GM21737 (cell line): ENCODE results near the gene TEX51.

Source experiments
- ATAC-seq: cut with Tn5 transposase; IDR thresholded peaks from one replicate; pipeline ENCODE4 v1.9.1; 2021; ENCODE audit warnings: mild to moderate bottlenecking, moderate library complexity; ENCODE audit not compliant: unreplicated experiment

Gene TEX51

DNA sequence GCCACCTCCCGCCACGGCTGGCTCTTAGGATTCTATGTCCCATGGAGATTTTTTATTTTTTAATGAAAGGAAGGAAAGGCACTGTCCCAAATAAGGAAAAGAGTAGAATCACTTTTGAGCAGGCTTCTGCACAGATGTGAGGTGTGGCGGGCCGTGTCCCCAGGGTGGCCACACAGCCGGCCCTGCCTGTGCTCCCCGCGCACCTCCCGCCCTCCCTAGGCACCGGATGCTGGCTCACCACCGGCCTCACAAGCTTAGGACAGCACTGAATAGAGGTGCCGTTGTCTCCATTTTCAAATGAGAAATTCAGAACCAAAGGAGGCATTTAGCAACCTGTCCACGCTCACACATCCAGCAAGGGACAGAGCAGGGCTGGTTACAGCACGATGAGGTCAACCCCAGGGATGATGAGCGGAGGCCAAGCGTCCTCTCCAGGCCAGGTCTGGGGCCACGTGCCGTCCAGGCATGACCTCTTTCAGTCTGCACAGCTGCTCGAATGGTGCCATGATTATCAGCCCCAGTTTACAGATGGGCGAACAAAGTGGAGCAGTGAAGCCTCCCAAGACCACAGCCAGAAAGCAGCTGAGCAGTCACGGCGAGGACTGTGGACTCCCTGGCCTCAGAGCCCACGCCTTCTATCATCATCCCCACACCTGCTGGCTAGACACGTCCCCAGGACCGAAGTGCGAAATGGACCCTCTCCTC is 20.7 kb upstream of the TEX51 start:
- no peak for ATAC-seq

GRCh38 chr2:126878601-126879000 is 20.1 kb upstream of the TEX51 start:
- no peak for ATAC-seq

DNA sequence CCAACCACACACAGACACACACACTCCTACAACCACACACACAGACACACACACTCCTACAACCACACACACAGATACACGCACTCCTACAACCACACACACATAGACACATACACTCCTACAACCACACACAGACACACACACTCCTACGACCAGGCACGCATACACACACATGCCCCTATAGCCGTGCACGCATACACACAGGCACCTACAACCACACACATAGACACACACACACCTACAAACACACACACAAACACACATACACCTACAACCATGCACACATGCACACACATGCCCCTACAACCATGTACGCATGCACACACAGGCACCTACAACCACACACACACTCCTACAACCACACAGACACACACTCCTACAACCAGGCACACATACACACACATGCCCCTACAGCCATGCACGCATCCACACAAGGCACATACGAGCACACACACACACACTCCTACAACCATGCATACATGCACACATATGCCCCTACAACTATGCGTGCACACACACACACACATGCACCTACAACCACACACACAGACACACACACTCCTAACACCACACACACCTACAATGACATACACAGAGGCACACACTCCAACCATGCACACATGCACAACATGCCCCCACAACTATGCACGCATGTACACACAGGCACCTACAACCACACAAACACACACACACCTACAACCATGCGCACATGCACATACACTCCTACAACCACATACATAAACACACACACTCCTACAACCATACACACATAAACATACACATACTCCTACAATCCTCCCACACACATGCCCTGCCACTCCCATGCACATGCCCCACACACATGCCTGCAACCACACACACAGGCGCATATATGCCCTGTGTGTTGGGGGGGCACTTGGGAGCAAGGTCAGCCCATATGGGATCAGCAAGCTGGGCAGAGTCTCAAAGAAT is 19.1 kb upstream of the TEX51 start:
- no peak for ATAC-seq

DNA sequence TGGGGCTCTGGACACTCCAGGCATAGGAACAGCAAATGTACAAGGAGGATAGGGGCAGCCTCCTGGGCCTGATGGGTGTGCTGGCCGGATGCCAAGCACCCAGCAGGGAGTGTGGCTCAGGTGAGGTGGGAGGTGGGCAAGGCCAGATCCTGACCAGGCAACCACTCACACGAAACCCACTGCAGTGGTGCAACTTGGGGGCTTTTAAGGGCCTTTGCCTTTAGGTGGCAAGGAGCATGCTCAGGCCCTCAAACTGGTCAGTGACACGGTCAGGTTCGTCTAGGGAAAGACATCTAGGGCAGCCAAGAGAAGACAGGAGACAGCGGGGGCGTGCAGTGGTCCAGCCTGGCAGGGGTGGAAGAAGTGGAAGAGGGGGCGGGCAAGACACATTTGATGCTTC is 18.4 kb upstream of the TEX51 start:
- ATAC-seq: no peak

DNA sequence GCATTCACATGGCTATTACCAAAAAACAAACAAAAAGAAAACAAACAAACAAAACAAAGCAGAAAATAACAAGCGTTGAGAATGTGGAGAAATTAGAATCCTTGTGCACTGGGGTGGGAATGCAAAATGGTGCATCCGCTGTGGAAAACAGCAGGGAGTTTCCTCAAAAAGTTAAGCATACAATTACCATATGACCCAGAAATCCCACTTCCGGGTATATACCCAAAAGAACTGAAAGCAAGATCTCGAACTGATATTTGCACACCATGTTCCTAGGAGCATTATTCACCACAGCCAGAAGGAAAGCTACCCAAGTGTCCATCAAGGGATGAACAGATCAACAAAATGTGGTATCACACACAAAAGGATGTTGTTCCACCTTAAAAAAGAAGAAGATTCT is 17.9 kb upstream of the TEX51 start:
- ATAC-seq: no peak

GRCh38 chr2:126881591-126881990 is 17.1 kb upstream of the TEX51 start:
- no peak for ATAC-seq

- ATAC-seq: no peak
These were observed 16.5 kb upstream of the TEX51 start for GRCh38 chr2:126882181-126882580.

- ATAC-seq: no peak
These were observed 15.7 kb upstream of the TEX51 start for GRCh38 chr2:126882736-126883665.

GRCh38 chr2:126883666-126884040 is 15.0 kb upstream of the TEX51 start:
- no peak for ATAC-seq

GRCh38 chr2:126884861-126885750 is 13.6 kb upstream of the TEX51 start:
- no peak for ATAC-seq

DNA sequence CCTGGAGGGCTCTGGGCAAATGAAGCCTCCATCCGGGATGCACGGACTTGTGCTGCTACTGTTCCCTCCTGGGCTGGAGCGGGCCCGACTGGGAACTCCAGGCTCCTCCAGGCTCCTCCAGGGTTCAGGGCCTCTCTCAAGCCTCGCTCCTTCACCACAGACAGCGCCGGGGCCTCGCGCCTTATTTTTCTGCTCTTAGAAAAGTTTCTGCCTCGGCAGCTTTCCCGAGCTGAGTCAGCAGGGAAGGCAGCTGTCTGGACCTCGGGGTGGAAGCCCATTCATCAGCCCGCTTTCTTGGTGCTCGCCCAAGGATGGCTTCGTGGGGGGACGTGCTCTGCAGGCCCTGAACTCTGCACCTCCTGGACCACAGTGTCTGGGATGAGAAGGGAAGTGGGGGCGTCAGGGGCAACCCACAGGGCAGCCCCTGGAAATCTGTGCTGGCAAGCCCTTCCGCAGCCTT is 12.9 kb upstream of the TEX51 start:
- no peak for ATAC-seq

DNA sequence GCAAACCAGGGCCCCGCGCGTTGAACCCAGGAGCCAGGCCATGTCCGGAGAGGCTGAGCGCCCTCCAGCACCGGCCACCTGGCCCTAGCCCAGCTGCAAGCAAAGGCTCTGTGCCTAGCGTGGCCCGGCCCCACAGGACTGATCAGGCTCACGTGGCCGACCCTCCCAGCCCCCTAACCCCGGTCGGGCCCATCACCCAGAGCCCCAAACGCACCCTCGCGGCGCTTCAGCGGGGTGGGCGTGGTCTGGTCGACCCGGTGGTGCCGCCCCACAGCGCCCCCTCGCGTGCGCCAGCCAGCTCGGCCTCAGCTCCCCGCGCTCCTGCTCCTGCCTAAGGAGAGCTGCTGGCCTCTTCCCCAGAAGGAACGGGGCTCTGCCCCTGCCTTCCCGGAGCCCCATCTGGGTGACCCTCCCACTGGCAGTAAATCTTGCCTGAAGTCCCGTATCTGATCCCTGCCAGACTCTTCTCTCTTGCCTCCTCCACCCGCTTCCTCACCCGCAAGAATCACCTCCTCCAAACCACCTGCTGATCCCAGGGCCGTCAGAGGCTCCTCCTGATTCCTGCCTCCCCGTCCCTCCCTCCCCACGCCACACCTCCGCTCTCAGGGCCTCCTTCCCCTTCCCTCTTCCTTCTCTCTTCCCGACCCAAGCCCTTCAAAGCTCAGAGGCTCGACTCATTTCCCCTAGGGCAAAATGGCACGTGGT is 12.3 kb upstream of the TEX51 start:
- ATAC-seq: peak; percentile 85

DNA sequence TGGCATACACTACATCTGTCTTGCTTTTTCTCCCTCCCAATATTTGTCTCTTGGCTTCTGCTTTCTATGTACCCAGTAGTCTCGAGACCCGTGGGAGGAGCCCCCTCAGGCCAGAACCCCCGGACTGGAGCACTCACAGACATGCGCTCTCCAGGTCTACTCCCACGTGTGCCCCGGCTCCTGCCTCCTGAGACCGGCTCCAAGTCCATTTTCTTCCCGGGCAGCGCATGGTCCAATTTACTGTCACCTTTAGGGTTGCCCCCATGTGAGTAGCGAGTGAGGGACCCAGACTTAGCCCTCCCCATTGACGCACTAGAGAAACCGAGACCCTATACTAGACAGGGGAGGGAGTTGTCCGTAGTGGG is 11.8 kb upstream of the TEX51 start:
- ATAC-seq: no peak

DNA sequence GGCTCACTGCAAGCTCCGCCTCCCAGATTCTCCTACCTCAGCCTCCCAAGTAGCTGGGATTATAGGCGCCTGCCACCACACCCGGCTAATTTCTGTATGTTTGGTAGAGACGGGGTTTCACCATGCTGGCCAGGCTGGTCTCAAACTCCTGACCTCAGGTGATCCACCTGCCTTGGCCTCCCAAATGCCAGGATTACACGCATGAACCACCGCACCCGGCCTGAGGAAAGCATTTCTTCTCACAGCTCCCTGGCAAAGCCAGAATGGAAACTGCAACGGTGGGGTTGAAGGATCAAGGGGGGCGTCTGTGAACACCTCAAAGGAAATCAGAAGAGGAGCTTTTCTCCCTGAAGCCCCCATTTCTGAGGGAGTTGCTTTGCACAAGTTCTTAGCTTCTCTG is 11.2 kb upstream of the TEX51 start:
- ATAC-seq: no peak

DNA sequence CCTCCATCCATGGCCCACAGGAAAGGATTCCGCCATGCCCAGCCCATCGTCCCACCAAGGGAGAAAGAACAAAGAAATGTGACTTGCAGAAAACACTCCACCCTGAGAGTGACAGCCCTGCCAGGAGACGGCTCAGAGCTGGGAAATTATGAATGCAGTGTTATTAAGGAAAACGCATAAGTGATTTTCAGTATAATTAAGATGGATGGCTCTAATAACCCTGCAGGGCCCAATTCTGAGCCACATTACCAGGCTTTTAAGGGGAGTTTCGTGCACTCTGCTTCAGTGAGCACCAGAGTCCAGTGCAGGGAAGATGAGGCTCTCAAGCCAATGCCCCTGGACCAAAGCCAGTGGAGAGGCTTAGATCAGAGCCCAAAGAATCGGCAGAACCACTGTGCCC is 10.6 kb upstream of the TEX51 start:
- no peak for ATAC-seq

GRCh38 chr2:126889071-126889470 is 9.6 kb upstream of the TEX51 start:
- ATAC-seq: no peak

DNA sequence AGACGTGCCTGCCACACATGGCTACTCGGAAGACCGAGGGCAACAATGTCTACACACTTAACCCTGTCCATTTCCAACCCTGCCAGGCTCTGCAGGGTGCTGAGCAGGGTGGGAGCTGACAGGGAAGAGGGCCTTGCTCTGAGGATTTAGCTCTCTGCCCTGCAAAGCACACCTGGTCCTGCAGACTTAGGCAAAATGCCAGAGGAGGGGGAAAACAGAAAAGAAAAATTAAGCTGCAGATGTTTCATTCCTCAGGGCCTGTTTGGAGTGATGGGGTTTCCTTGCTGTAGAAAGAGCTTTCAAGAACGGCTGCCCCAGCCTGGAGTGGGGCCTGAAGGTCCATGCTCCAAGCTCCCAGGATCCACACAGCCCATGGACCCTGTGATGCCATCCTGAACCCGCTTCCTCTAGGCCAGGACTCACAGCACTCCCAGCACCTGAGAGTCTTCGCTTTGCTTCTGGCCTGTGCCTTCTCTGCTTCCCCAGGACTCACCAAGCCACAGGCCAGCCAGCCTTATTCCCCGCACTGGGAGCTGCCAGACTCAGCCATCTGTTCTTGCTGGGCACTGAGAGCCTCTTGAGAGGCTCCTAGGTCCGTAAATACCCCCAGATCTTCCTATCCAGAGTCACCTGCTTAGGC is 9.1 kb upstream of the TEX51 start:
- no peak for ATAC-seq

GRCh38 chr2:126890136-126890510 is 8.6 kb upstream of the TEX51 start:
- ATAC-seq: no peak
